ENCODE data around the gene OPRM1. TPM values are rescaled to one million over a fixed set of nuclear protein-coding genes. Genes with fewer than 3 reads are reported as not detected.

OPRM1 gene
- total RNA-seq, 1 experiment from 2014 or later = not detected

DNA sequence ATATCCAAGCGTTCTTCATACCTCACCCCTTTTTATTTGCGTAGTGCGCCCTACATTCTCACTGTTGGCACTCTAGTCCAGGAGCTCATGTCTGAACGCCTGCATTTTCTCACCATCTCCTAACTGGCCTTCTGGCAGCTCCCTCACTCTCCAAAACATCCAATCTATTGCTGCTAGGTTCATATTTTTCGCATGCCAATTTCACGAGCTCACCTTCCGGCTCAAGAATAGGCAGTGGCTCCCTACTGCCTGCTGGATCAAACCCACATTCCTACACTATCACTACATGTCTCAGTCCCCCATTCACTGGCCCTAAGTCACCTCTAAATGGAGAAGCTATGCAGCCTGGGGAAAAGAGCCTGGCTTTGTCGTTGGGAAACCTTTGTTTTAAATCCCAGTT is 202.5 kb downstream of the OPRM1 start (continued):
- TF ChIP-seq ELF1 (IDR thresholded peaks at IDR 0.05; ENCODE audit: borderline replicate concordance, low read depth) (no peak), POLR2A (IDR thresholded peaks at IDR 0.05; ENCODE audit: borderline replicate concordance, extremely low read depth, insufficient read depth, insufficient read length) (no peak), RAD21 (IDR thresholded peaks at IDR 0.05; ENCODE audit: low read depth) (no peak), EZH2 (IDR thresholded peaks at IDR 0.05) (no peak)
- TF ChIP-seq, protein P1, sequence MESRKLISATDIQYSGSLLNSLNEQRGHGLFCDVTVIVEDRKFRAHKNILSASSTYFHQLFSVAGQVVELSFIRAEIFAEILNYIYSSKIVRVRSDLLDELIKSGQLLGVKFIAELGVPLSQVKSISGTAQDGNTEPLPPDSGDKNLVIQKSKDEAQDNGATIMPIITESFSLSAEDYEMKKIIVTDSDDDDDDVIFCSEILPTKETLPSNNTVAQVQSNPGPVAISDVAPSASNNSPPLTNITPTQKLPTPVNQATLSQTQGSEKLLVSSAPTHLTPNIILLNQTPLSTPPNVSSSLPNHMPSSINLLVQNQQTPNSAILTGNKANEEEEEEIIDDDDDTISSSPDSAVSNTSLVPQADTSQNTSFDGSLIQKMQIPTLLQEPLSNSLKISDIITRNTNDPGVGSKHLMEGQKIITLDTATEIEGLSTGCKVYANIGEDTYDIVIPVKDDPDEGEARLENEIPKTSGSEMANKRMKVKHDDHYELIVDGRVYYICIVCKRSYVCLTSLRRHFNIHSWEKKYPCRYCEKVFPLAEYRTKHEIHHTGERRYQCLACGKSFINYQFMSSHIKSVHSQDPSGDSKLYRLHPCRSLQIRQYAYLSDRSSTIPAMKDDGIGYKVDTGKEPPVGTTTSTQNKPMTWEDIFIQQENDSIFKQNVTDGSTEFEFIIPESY (IDR thresholded peaks at IDR 0.05; ENCODE audit: extremely low read depth, insufficient replicate concordance, low read length) = no peak
- TF ChIP-seq, protein P2, sequence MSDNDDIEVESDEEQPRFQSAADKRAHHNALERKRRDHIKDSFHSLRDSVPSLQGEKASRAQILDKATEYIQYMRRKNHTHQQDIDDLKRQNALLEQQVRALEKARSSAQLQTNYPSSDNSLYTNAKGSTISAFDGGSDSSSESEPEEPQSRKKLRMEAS (IDR thresholded peaks at IDR 0.05) = no peak
- TF ChIP-seq, protein P3, sequence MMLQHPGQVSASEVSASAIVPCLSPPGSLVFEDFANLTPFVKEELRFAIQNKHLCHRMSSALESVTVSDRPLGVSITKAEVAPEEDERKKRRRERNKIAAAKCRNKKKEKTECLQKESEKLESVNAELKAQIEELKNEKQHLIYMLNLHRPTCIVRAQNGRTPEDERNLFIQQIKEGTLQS (IDR thresholded peaks at IDR 0.05) = no peak

DNA sequence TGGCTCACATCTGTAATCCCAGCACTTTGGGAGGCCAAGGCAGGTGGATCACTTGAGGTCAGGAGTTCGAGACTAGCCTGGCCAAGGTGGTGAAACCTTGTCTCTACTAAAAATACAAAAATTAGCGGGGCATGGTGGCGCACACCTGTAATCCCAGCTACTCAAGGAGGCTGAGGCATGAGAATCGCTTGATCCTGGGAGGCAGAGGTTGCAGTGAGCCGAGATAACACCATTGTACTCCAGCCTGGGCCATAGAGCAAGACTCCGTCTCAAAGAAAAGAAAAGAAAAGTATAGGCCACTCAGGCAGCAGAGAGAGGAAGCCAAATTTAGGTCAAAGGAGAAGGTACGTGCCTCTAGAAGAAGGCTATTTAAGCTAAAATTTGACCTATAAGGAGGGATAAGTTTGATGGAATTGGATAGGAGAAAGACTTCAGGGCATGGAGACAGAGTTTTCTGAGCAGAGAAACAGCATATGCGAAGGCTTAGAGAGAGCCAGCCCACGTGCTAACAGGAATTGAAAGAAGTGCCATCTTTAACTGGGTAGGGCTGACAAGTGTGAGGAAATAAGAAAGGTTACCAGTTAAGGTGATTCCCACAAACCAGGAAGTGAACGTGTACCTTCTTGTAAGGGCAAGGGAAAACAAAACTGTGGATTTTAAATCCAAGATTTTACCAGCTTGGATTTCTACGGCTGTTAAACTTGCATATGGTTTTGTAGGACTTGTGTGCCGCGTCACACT is 203.7 kb downstream of the OPRM1 start:
- H3K27me3 ChIP-seq (ENCODE audit: insufficient read depth, low read length) = peaks cover 17% of the 10 kb centered on the region; the same call in 1 of the 2 replicates
- H3K27ac ChIP-seq (ENCODE audit: low read depth, low read length) = no peak overlapping the region
- H2AFZ ChIP-seq (ENCODE audit: low read depth, low read length, poor library complexity, severe bottlenecking) = no peak overlapping the region
- no peaks in the 10 kb centered on the region for H3K9me2 ChIP-seq (ENCODE audit: insufficient read depth)
- BruUV-seq (replicated peaks) = no TSS peak
- ChIA-PET RAD21 (ENCODE audit: low non-redundant PET in 1 of 2, low total read pairs in 2 of 2, uncharacterized antibody in 2 of 2, unreplicated experiment in 2 of 2) (no interaction called here), POLR2A (interaction anchor here (0.6 kb wide), 1 partner anchor 10 kb away, joined by 4 read pairs; no protein-coding TSS in a partner anchor), CTCF (no interaction called here)
- H3K4me1 ChIP-seq (ENCODE audit: control insufficient read depth in 1 of 2, insufficient read depth in 2 of 2, low read length in 2 of 2) = peaks cover 0 to 8% of the 10 kb centered on the region in 2 experiments; a peak in 2 of 4 replicates
- intact Hi-C loops (cut with micrococcal nuclease) = no loop called here
- H3K9ac ChIP-seq (ENCODE audit: low read length) = no peak overlapping the region
- ATAC-seq (no peak), DNase-seq (ENCODE audit: low read depth, low spot score) (no peak)
- no peaks in the 10 kb centered on the region for H4K20me1 ChIP-seq (ENCODE audit: insufficient read depth)
- no peak overlapping the region for H3K4me3 ChIP-seq (replicated peaks in 1 of 2; ENCODE audit: low read depth in 1 of 2, low read length in 2 of 2)
- no peaks in the 10 kb centered on the region for H3K79me2 ChIP-seq (ENCODE audit: insufficient read depth, low read length)
- no peak overlapping the region for H3K4me2 ChIP-seq (ENCODE audit: low read length)
- TF ChIP-seq ZFX (IDR thresholded peaks at IDR 0.05) = no peak
- TF ChIP-seq SIN3A (IDR thresholded peaks at IDR 0.05; ENCODE audit: low read depth) = no peak
- TF ChIP-seq, protein P4, sequence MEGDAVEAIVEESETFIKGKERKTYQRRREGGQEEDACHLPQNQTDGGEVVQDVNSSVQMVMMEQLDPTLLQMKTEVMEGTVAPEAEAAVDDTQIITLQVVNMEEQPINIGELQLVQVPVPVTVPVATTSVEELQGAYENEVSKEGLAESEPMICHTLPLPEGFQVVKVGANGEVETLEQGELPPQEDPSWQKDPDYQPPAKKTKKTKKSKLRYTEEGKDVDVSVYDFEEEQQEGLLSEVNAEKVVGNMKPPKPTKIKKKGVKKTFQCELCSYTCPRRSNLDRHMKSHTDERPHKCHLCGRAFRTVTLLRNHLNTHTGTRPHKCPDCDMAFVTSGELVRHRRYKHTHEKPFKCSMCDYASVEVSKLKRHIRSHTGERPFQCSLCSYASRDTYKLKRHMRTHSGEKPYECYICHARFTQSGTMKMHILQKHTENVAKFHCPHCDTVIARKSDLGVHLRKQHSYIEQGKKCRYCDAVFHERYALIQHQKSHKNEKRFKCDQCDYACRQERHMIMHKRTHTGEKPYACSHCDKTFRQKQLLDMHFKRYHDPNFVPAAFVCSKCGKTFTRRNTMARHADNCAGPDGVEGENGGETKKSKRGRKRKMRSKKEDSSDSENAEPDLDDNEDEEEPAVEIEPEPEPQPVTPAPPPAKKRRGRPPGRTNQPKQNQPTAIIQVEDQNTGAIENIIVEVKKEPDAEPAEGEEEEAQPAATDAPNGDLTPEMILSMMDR (IDR thresholded peaks at IDR 0.05 in 2 of 3, conservative IDR thresholded peaks at IDR 0.05 in 1 of 3; ENCODE audit: borderline replicate concordance in 1 of 3, insufficient read depth in 1 of 3, low read depth in 2 of 3, low read length in 2 of 3) = no peak
- TF ChIP-seq ZNF274 (IDR thresholded peaks at IDR 0.05; ENCODE audit: low read depth, low read length) = no peak
- no peak for TF ChIP-seq POLR2AphosphoS5 (IDR thresholded peaks at IDR 0.05; ENCODE audit: low read depth, low read length)
- no peak for TF ChIP-seq SP1 (IDR thresholded peaks at IDR 0.05; ENCODE audit: low read depth)
- H3K9me3 ChIP-seq (ENCODE audit: control insufficient read depth in 1 of 2, insufficient read depth in 1 of 2, low read depth in 1 of 2, low read length in 2 of 2) = no peaks in the 10 kb centered on the region
- H3K36me3 ChIP-seq (ENCODE audit: control insufficient read depth in 1 of 2, insufficient read depth in 2 of 2, low read length in 2 of 2) = no peaks in the 10 kb centered on the region
